H1 (cell line): Measurements from ENCODE around the gene CSRP1. TPM values are rescaled to one million over a fixed set of nuclear protein-coding genes. Genes with fewer than 3 reads are reported as not detected.

Source experiments
- CTCF ChIA-PET: fragments of 300-600 bp; sonication (Branson Sonifier 250); formaldehyde crosslinking; loops from one replicate; lab custom pipeline; 2021; ENCODE audit not compliant: partially characterized antibody; lab: Charles Lee
- POLR2A ChIA-PET: fragments of 300-600 bp; sonication (Branson Sonifier 250); formaldehyde crosslinking; loops from one replicate; lab custom pipeline; 2021; ENCODE audit warnings: inconsistent platforms; ENCODE audit not compliant: partially characterized antibody; lab: Charles Lee
- DNase-seq, 2 experiments: peaks; one replicate each; pipeline versions ENCODE4 v3.0.0 to v3.0.0-alpha.2; 2010 to 2022; ENCODE audit warnings: low spot score in 2 of 2, low read depth in 1 of 2, mixed read lengths in 1 of 2
- FAIRE-seq: peaks from 2 replicates; lab custom pipeline; 2011; peaks lifted over from hg19 to GRCh38; lab: Jason Lieb, UNC
- H2AFZ ChIP-seq: 2 replicates; pipeline ENCODE4 v1.8.1; 2012; ENCODE audit warnings: low read length, inconsistent platforms
- H2AK5ac ChIP-seq: 2 replicates; pipeline ENCODE4 v1.6.1; 2013; ENCODE audit warnings: low read depth, low read length
- H2BK120ac ChIP-seq: replicated peaks from 2 replicates; pipeline ENCODE3; 2013; ENCODE audit warnings: low read depth, low read length, inconsistent platforms
- H2BK12ac ChIP-seq: 2 replicates; pipeline ENCODE4 v1.6.1; 2013; ENCODE audit warnings: low read depth, low read length
- H2BK15ac ChIP-seq: 2 replicates; pipeline ENCODE4 v1.6.1; 2013; ENCODE audit warnings: low read length
- H2BK20ac ChIP-seq: 2 replicates; pipeline ENCODE4 v1.6.1; 2013; ENCODE audit warnings: low read length
- H2BK5ac ChIP-seq: 2 replicates; pipeline ENCODE4 v1.6.1; 2013; ENCODE audit warnings: low read depth, low read length
- H3K14ac ChIP-seq: 2 replicates; pipeline ENCODE4 v1.6.1; 2013; ENCODE audit warnings: inconsistent platforms; ENCODE audit not compliant: insufficient read length
- H3K18ac ChIP-seq: 2 replicates; pipeline ENCODE4 v1.6.1; 2013; ENCODE audit warnings: low read length; ENCODE audit errors: extremely low read depth
- H3K23ac ChIP-seq: 2 replicates; pipeline ENCODE4 v1.6.1; 2013; ENCODE audit warnings: inconsistent platforms; ENCODE audit not compliant: insufficient read length
- H3K23me2 ChIP-seq: 2 replicates; pipeline ENCODE4 v1.6.1; 2013; ENCODE audit warnings: low read depth, low read length
- H3K27ac ChIP-seq: 2 replicates; pipeline ENCODE4 v1.6.1; 2011; ENCODE audit warnings: low read depth, low read length, inconsistent platforms
- H3K27me3 ChIP-seq, 4 experiments: replicated peaks in 1 of 4; 1 replicate in 1 of 4; 2 replicates in 3 of 4; pipeline versions ENCODE4 v1.6.1 to v1.8.1; 2011 to 2013; ENCODE audit warnings: low read length in 3 of 4, mild to moderate bottlenecking in 3 of 4, inconsistent platforms in 2 of 4, mixed read lengths in 2 of 4, moderate library complexity in 1 of 4; ENCODE audit not compliant: control insufficient read depth in 3 of 4, insufficient read depth in 3 of 4; ENCODE audit errors: extremely low read depth in 1 of 4
- H3K36me3 ChIP-seq, 4 experiments: 2 replicates each; pipeline versions ENCODE4 v1.6.1 to v1.8.1; 2011 to 2013; ENCODE audit warnings: mild to moderate bottlenecking in 4 of 4, low read length in 3 of 4, moderate library complexity in 2 of 4, control low read depth in 1 of 4, inconsistent platforms in 1 of 4; ENCODE audit not compliant: insufficient read depth in 4 of 4, control insufficient read depth in 2 of 4
- H3K4ac ChIP-seq: replicated peaks from 2 replicates; pipeline ENCODE3; 2013; ENCODE audit warnings: low read length, low read depth, mixed read lengths, inconsistent platforms; ENCODE audit not compliant: insufficient read length
- H3K4me1 ChIP-seq, 4 experiments: replicated peaks in 1 of 4; 1 replicate in 1 of 4; 2 replicates in 3 of 4; pipeline versions ENCODE4 v1.6.1 to v1.8.1; 2011 to 2013; ENCODE audit warnings: low read length in 3 of 4, inconsistent platforms in 2 of 4, mixed read lengths in 1 of 4; ENCODE audit not compliant: insufficient read depth in 4 of 4, control insufficient read depth in 3 of 4
- H3K4me2 ChIP-seq, 2 experiments: 2 replicates each; pipeline versions ENCODE4 v1.6.1 to v1.8.1; 2011 to 2013; ENCODE audit warnings: low read depth in 2 of 2, low read length in 2 of 2, control low read depth in 1 of 2, inconsistent platforms in 1 of 2, mild to moderate bottlenecking in 1 of 2; ENCODE audit not compliant: insufficient read depth in 1 of 2
- H3K4me3 ChIP-seq, 4 experiments: fragments of 200-600, 300-600 bp in 1 of 4; sonication (generic), shearing (Covaris generic), sonication (Bioruptor Twin) in 1 of 4; 2 replicates each; pipeline versions ENCODE4 v1.5.1 to v1.8.1; 2011 to 2016; ENCODE audit warnings: low read length in 4 of 4, low read depth in 3 of 4, control low read depth in 2 of 4, inconsistent platforms in 2 of 4, mild to moderate bottlenecking in 2 of 4, mixed read lengths in 1 of 4, moderate library complexity in 1 of 4; ENCODE audit not compliant: insufficient read depth in 2 of 4; ENCODE audit errors: extremely low read depth in 1 of 4
- H3K56ac ChIP-seq: replicated peaks from 2 replicates; pipeline ENCODE3; 2013; ENCODE audit warnings: low read depth, mild to moderate bottlenecking, mixed read lengths, low read length, inconsistent platforms; ENCODE audit not compliant: insufficient read length
- H3K79me1 ChIP-seq: 2 replicates; pipeline ENCODE4 v1.6.1; 2013; ENCODE audit warnings: low read depth, low read length, control low read depth
- H3K79me2 ChIP-seq, 2 experiments: 2 replicates each; pipeline versions ENCODE4 v1.6.1 to v1.8.1; 2012 to 2013; ENCODE audit warnings: low read length in 2 of 2, mild to moderate bottlenecking in 2 of 2, inconsistent platforms in 1 of 2; ENCODE audit not compliant: insufficient read depth in 2 of 2, control insufficient read depth in 1 of 2
- H3K9ac ChIP-seq, 4 experiments: replicated peaks in 1 of 4; 1 replicate in 1 of 4; 2 replicates in 3 of 4; pipeline versions ENCODE4 v1.6.1 to v1.8.1; 2011 to 2013; ENCODE audit warnings: low read depth in 3 of 4, low read length in 3 of 4, control low read depth in 2 of 4, mild to moderate bottlenecking in 2 of 4, moderate library complexity in 2 of 4, inconsistent platforms in 1 of 4; ENCODE audit errors: extremely low read depth in 1 of 4
- H3K9me3 ChIP-seq, 2 experiments: 2 replicates each; pipeline versions ENCODE4 v1.6.1 to v1.8.1; 2012 to 2013; ENCODE audit warnings: mild to moderate bottlenecking in 2 of 2, moderate library complexity in 2 of 2, control low read depth in 1 of 2, inconsistent platforms in 1 of 2, low read depth in 1 of 2, low read length in 1 of 2, mixed read lengths in 1 of 2; ENCODE audit not compliant: insufficient read depth in 2 of 2
- H4K20me1 ChIP-seq, 2 experiments: replicated peaks in 1 of 2; 2 replicates each; pipeline versions ENCODE3 to v1.8.1; 2011 to 2013; ENCODE audit warnings: inconsistent platforms in 2 of 2, low read length in 2 of 2, mild to moderate bottlenecking in 1 of 2; ENCODE audit not compliant: insufficient read depth in 2 of 2, control insufficient read depth in 1 of 2
- H4K5ac ChIP-seq: 2 replicates; pipeline ENCODE4 v1.6.1; 2013; ENCODE audit warnings: low read length, low read depth, mixed read lengths, inconsistent platforms; ENCODE audit not compliant: insufficient read length
- H4K8ac ChIP-seq: 2 replicates; pipeline ENCODE4 v1.8.0; 2013; ENCODE audit warnings: mild to moderate bottlenecking, moderate library complexity, low read length, inconsistent platforms; ENCODE audit not compliant: insufficient read depth; ENCODE audit errors: extremely low read depth
- H4K91ac ChIP-seq: replicated peaks from 2 replicates; pipeline ENCODE3; 2013; ENCODE audit warnings: low read length, mixed read lengths, inconsistent platforms; ENCODE audit not compliant: insufficient read length
- E2F6 ChIP-seq: IDR thresholded peaks from 2 replicates; pipeline ENCODE4 v1.6.1; 2012; ENCODE audit warnings: inconsistent platforms
- EP300 ChIP-seq, 2 experiments: IDR thresholded peaks; 1 replicate in 1 of 2; 2 replicates in 1 of 2; pipeline ENCODE4 v1.6.1; 2011 to 2012; ENCODE audit warnings: low read depth in 2 of 2, low read length in 2 of 2, mild to moderate bottlenecking in 2 of 2, borderline replicate concordance in 1 of 2, inconsistent platforms in 1 of 2, moderate library complexity in 1 of 2
- EZH2 ChIP-seq: fragments of 200-600 bp; sonication (generic); IDR thresholded peaks from 2 replicates; pipeline ENCODE4 v1.7.1; 2012; ENCODE audit warnings: low read depth, mild to moderate bottlenecking, moderate library complexity, low read length, inconsistent platforms; ENCODE audit not compliant: severe bottlenecking
- KDM1A ChIP-seq: fragments of 200-600, 300-600 bp; sonication (generic); IDR thresholded peaks from 2 replicates; pipeline ENCODE4 v1.7.1; 2016; ENCODE audit warnings: mild to moderate bottlenecking, low read length, borderline replicate concordance
- RAD21 ChIP-seq, 2 experiments: IDR thresholded peaks in 1 of 2; conservative IDR thresholded peaks in 1 of 2; 2 replicates each; pipeline ENCODE4 v1.6.1; 2011; ENCODE audit warnings: low read depth in 2 of 2, low read length in 2 of 2, improper control_type of control experiment in 1 of 2, inconsistent platforms in 1 of 2, mild to moderate bottlenecking in 1 of 2, moderate library complexity in 1 of 2
- SP2 ChIP-seq: IDR thresholded peaks from 2 replicates; pipeline ENCODE4 v1.6.1; 2012; ENCODE audit warnings: mild to moderate bottlenecking, low read length, inconsistent platforms
- SP4 ChIP-seq: IDR thresholded peaks from 2 replicates; pipeline ENCODE4 v1.6.1; 2012; ENCODE audit warnings: low read length, inconsistent platforms
- WGBS, 2 experiments: shearing (Covaris generic) in 1 of 2; methylation state at CpG; one replicate each; pipeline versions ENCODE4 v1.1.6 to v1.1.7; 2013 to 2015; ENCODE audit warnings: low lambda C conversion rate in 2 of 2, mixed read lengths in 2 of 2, inconsistent platforms in 1 of 2, low coverage in 1 of 2, missing lambda C conversion rate in 1 of 2; ENCODE audit not compliant: insufficient replicate concordance in 2 of 2, insufficient coverage in 1 of 2, insufficient read length in 1 of 2; ENCODE audit errors: extremely low coverage in 1 of 2, missing lambda C conversion rate in 1 of 2; 5-methylcytosine and 5-hydroxymethylcytosine counted together
- polyA plus RNA-seq, 7 experiments: library from polyadenylated mRNA; depleted of rRNA in 3 of 7; stranded (reverse) in 5 of 7; unstranded in 2 of 7; fragments of >200 nt in 5 of 7; fragments of 200-250 nt in 2 of 7; gene quantifications; 1 replicate in 5 of 7; 2 replicates in 1 of 7; 4 replicates in 1 of 7; pipeline versions ENCODE4 v1.2.1 to v1.2.3, GENCODE V29; 2011 to 2013; ENCODE audit warnings: missing spikeins in 2 of 7, mixed read lengths in 2 of 7
- total RNA-seq: library from RNA; stranded (reverse); fragmentation: NEBNext Ultra II Directional; extraction: Animal tissue kit (Norgen Biotek cat#: 25700); gene quantifications from 2 replicates; pipeline ENCODE4 v1.2.1, GENCODE V29; 2021

CSRP1 gene
- total and polyA plus RNA-seq, 2 of the 8 experiments (the other 6 are each of a cell fraction or from before 2014, with no cell fraction given), result 14.2 to 22.3 TPM

- no peak overlapping the region for H3K27ac ChIP-seq
- DNase-seq (no peak), FAIRE-seq (no peak)
- H3K4ac ChIP-seq, result no peak overlapping the region
- H3K79me1 ChIP-seq, result no peaks in the 10 kb centered on the region
- H3K36me3 ChIP-seq, result no peaks in the 10 kb centered on the region
- no peak overlapping the region for H2AK5ac ChIP-seq
- no peak overlapping the region for H4K5ac ChIP-seq
- H2BK12ac ChIP-seq, result no peak overlapping the region
- peaks cover 2 to 36% (median 29%) of the 10 kb centered on the region in 4 experiments for H3K27me3 ChIP-seq
- ChIA-PET CTCF (interaction anchor here (0.7 to 43.8 kb wide), 12 partner anchors 9 to 292 kb away, joined by 3 to 929 read pairs (median 5); partner anchors contain the start of gene CSRP1), POLR2A (interaction anchor here (1.6 kb wide), 1 partner anchor 113 kb away, joined by 6 read pairs; no protein-coding TSS in a partner anchor)
- no peaks in the 10 kb centered on the region for H3K9me3 ChIP-seq
- H2BK5ac ChIP-seq, result no peak overlapping the region
- H3K4me2 ChIP-seq, result peak overlapping the region in 1 of 2 experiments; percentile 92; a peak in 1 of 4 replicates
- no peak overlapping the region for H2BK120ac ChIP-seq
- no peaks in the 10 kb centered on the region for H3K79me2 ChIP-seq
- no peak overlapping the region for H3K9ac ChIP-seq
- peaks cover 14% of the 10 kb centered on the region; the same call in 1 of the 2 replicates for H3K23me2 ChIP-seq
- H4K91ac ChIP-seq, result no peak overlapping the region
- H2BK20ac ChIP-seq, result no peak overlapping the region
- H4K8ac ChIP-seq, result no peak overlapping the region
- H4K20me1 ChIP-seq, result no peaks in the 10 kb centered on the region
- peaks cover 2 to 5% (median 3%) of the 10 kb centered on the region in 4 experiments; a peak in 5 of 7 replicates for H3K4me1 ChIP-seq
- H3K14ac ChIP-seq, result no peak overlapping the region
- H3K18ac ChIP-seq, result no peak overlapping the region
- no peak overlapping the region for H2BK15ac ChIP-seq
- 94% methylated on average over 4 of the region's 4 CpGs; no CpG with 5 or more reads in 1 of the 2 experiments for WGBS, 2 experiments
- H3K56ac ChIP-seq, result no peak overlapping the region
- TF ChIP-seq SP2 (no peak), E2F6 (no peak), EP300 (IDR thresholded peaks at IDR 0.05; ENCODE audit: borderline replicate concordance in 1 of 2, low read depth in 2 of 2, low read length in 2 of 2) (no peak), SP4 (no peak), KDM1A (0 out of 2 replicates have a peak, but pooled peaks have one; percentile 28), RAD21 (IDR thresholded peaks at IDR 0.05 in 1 of 2, conservative IDR thresholded peaks at IDR 0.05 in 1 of 2; ENCODE audit: low read depth in 2 of 2, low read length in 2 of 2) (no peak), EZH2 (no peak)
- no peak overlapping the region for H3K23ac ChIP-seq
- no peak overlapping the region for H2AFZ ChIP-seq
- no peak overlapping the region for H3K4me3 ChIP-seq
These were observed 30.5 kb upstream of the CSRP1 start for GRCh38 chr1:201537467-201537866.
